CD4-positive, alpha-beta T cell (primary cell): ENCODE measurements around the gene RBMS3. TPM values are rescaled to one million over a fixed set of nuclear protein-coding genes. Genes with fewer than 3 reads are reported as not detected.

ENCODE experiments used
- ATAC-seq: fragments of 200-7000 bp; cut with Tn5 transposase; one replicate; pipeline ENCODE4 v1.10.0; 2022; ENCODE audit warnings: mild to moderate bottlenecking; ENCODE audit not compliant: poor library complexity
- CTCF ChIA-PET: fragments of 350-600 bp; sonication (Branson Sonifier 250); formaldehyde crosslinking; loops from one replicate; lab custom pipeline; 2021; ENCODE audit warnings: antibody characterized with exemption, inconsistent platforms; lab: Charles Lee
- POLR2A ChIA-PET: fragments of 350-600 bp; sonication (Branson Sonifier 250); formaldehyde crosslinking; loops from one replicate; lab custom pipeline; 2021; ENCODE audit warnings: antibody characterized with exemption, inconsistent platforms; lab: Charles Lee
- DNase-seq, 14 experiments: peaks; one replicate each; pipeline ENCODE4 v3.0.0-alpha.2; 2013 to 2020; ENCODE audit warnings: mixed read lengths in 2 of 14
- H3K27ac ChIP-seq, 2 donors: one replicate each; pipeline versions ENCODE4 v1.5.1 to v1.7.0; 2013; ENCODE audit warnings: low read length in 2 of 2, low read depth in 1 of 2, mild to moderate bottlenecking in 1 of 2
- H3K27me3 ChIP-seq, 2 experiments: 1 replicate in 1 of 2; 2 replicates in 1 of 2; pipeline versions ENCODE4 v1.6.1 to v1.7.0; 2013; ENCODE audit warnings: low read length in 2 of 2, control low read depth in 1 of 2, mild to moderate bottlenecking in 1 of 2, moderate library complexity in 1 of 2; ENCODE audit not compliant: insufficient read depth in 2 of 2, control insufficient read depth in 1 of 2
- H3K36me3 ChIP-seq: one replicate; pipeline ENCODE4 v1.6.1; 2013; ENCODE audit warnings: low read length, control low read depth; ENCODE audit not compliant: insufficient read depth
- H3K4me1 ChIP-seq: one replicate; pipeline ENCODE4 v1.6.1; 2013; ENCODE audit warnings: low read length, control low read depth; ENCODE audit not compliant: insufficient read depth
- H3K4me3 ChIP-seq: one replicate; pipeline ENCODE4 v1.5.1; 2013; ENCODE audit warnings: mild to moderate bottlenecking, low read length, moderate library complexity
- H3K9me3 ChIP-seq, 2 experiments: 1 replicate in 1 of 2; 2 replicates in 1 of 2; pipeline versions ENCODE4 v1.6.1 to v1.7.0; 2013; ENCODE audit warnings: low read length in 2 of 2, mild to moderate bottlenecking in 2 of 2, control low read depth in 1 of 2, moderate library complexity in 1 of 2; ENCODE audit not compliant: control insufficient read depth in 1 of 2, insufficient read depth in 1 of 2
- H3K27ac Mint-ChIP-seq: one replicate; pipeline ENCODE4 v1.8.0; 2020; ENCODE audit warnings: mixed read lengths
- H3K27me3 Mint-ChIP-seq: one replicate; pipeline ENCODE4 v1.8.0; 2021; ENCODE audit warnings: mixed read lengths
- H3K36me3 Mint-ChIP-seq: one replicate; pipeline ENCODE4 v1.8.0; 2021; ENCODE audit warnings: low read depth, mixed read lengths
- H3K4me1 Mint-ChIP-seq: one replicate; pipeline ENCODE4 v1.8.0; 2021; ENCODE audit warnings: low read depth, mixed read lengths
- H3K4me3 Mint-ChIP-seq: one replicate; pipeline ENCODE4 v1.8.0; 2020; ENCODE audit warnings: mild to moderate bottlenecking, mixed read lengths
- H3K9me3 Mint-ChIP-seq: one replicate; pipeline ENCODE4 v1.8.0; 2020; ENCODE audit warnings: mixed read lengths
- CTCF ChIP-seq: fragments of 200-600 bp; IDR thresholded peaks from one replicate; pipeline ENCODE4 v1.8.0; 2022; ENCODE audit warnings: antibody characterized with exemption, mild to moderate bottlenecking
- intact Hi-C, 2 experiments: fragments of 100-400 bp; cut with DNase I in 1 of 2; cut with micrococcal nuclease in 1 of 2; formaldehyde crosslinking; loops; one replicate each; pipeline versions ENCODE4 v1.15.1 to v1.9.0; 2023 to 2025; cut with DNase I, micrococcal nuclease
- total RNA-seq, 174 experiments: library from RNA in 2 of 174; stranded (reverse) in 2 of 174; gene quantifications; one replicate each; pipeline ENCODE4 v1.2.3 and lab custom pipeline; 2021 to 2026

Gene RBMS3
- total RNA-seq, 2 experiments from 2014 or later: 1.6 to 1.7 TPM

GRCh38 chr3:29577250-29577649, 296.4 kb downstream of the RBMS3 start:
- intact Hi-C loops: no loop called here
- ATAC-seq (no peak), DNase-seq (peak in 1 of 14 experiments; percentile 3)
- H3K36me3 ChIP-seq: no peaks in the 10 kb centered on the region
- no peak overlapping the region for H3K27ac ChIP-seq
- TF ChIP-seq CTCF: no peak
- H3K27me3 ChIP-seq: no peaks in the 10 kb centered on the region
- H3K4me3 Mint-ChIP-seq: no peak overlapping the region
- H3K4me1 ChIP-seq: no peaks in the 10 kb centered on the region
- H3K4me3 ChIP-seq: no peak overlapping the region
- H3K9me3 ChIP-seq: peaks cover 0 to 3% of the 10 kb centered on the region in 2 experiments
- H3K9me3 Mint-ChIP-seq: peaks cover 3% of the 10 kb centered on the region
- no peaks in the 10 kb centered on the region for H3K4me1 Mint-ChIP-seq
- POLR2A ChIA-PET: no interaction called here
- H3K27me3 Mint-ChIP-seq: no peaks in the 10 kb centered on the region
- H3K27ac Mint-ChIP-seq: no peak overlapping the region
- no peaks in the 10 kb centered on the region for H3K36me3 Mint-ChIP-seq
- CTCF ChIA-PET: no interaction called here

- Mint-ChIP-seq H3K36me3 (no peaks in the 10 kb centered on the region), H3K27ac (no peak overlapping the region), H3K4me1 (no peaks in the 10 kb centered on the region), H3K4me3 (no peak overlapping the region), H3K9me3 (no peaks in the 10 kb centered on the region), H3K27me3 (no peaks in the 10 kb centered on the region)
- Histone ChIP-seq H3K27me3 (no peaks in the 10 kb centered on the region), H3K4me3 (no peak overlapping the region), H3K9me3 (peaks cover 0 to 3% of the 10 kb centered on the region in 2 experiments), H3K36me3 (no peaks in the 10 kb centered on the region), H3K4me1 (no peaks in the 10 kb centered on the region), H3K27ac (no peak overlapping the region)
- intact Hi-C loops: no loop called here
- DNase-seq (no peak), ATAC-seq (no peak)
- POLR2A ChIA-PET: no interaction called here
- TF ChIP-seq CTCF: no peak
- CTCF ChIA-PET: no interaction called here
Measured at GRCh38 chr3:29581311-29581710, 300.4 kb downstream of the RBMS3 start.

- intact Hi-C loops: no loop called here
- no peaks in the 10 kb centered on the region for H3K36me3 Mint-ChIP-seq
- no peak for TF ChIP-seq CTCF
- Histone ChIP-seq H3K4me3 (no peak overlapping the region), H3K27me3 (no peaks in the 10 kb centered on the region), H3K9me3 (peaks cover 0 to 3% of the 10 kb centered on the region in 2 experiments), H3K36me3 (no peaks in the 10 kb centered on the region), H3K27ac (no peak overlapping the region), H3K4me1 (no peaks in the 10 kb centered on the region)
- POLR2A ChIA-PET: no interaction called here
- H3K4me1 Mint-ChIP-seq: no peaks in the 10 kb centered on the region
- H3K27me3 Mint-ChIP-seq: no peaks in the 10 kb centered on the region
- DNase-seq (no peak), ATAC-seq (no peak)
- peaks cover 3% of the 10 kb centered on the region for H3K9me3 Mint-ChIP-seq
- CTCF ChIA-PET: no interaction called here
- H3K4me3 Mint-ChIP-seq: no peak overlapping the region
- no peak overlapping the region for H3K27ac Mint-ChIP-seq
Measured at GRCh38 chr3:29582273-29582672, 301.4 kb downstream of the RBMS3 start.
